ENCODE results near the gene ME3. TPM values are rescaled to one million over a fixed set of nuclear protein-coding genes. Genes with fewer than 3 reads are reported as not detected.
A peak's percentile ranks its signal among the peaks of the same experiment; 100 is the strongest.

The ME3 gene
- total RNA-seq, 2 donors from 2014 or later = 62.4 to 62.5 TPM

GRCh38 chr11:86588566-86589090 lies 83.8 kb downstream of the ME3 start:
- peak overlapping the region in 1 of 2 donors; percentile 23 for H3K27ac ChIP-seq

GRCh38 chr11:86587264-86588193 lies 84.9 kb downstream of the ME3 start:
- Histone ChIP-seq H3K27ac (no peak overlapping the region), H3K27me3 (replicated peaks; ENCODE audit: insufficient read depth) (no peaks in the 10 kb centered on the region), H3K36me3 (no peaks in the 10 kb centered on the region), H3K4me1 (ENCODE audit: control insufficient read depth in 1 of 2, low read depth in 2 of 2) (peaks cover 9 to 15% of the 10 kb centered on the region in 2 donors), H3K9me3 (no peaks in the 10 kb centered on the region), H3K4me3 (no peak overlapping the region)
- no peak for ATAC-seq (ENCODE audit: insufficient number of reproducible peaks, low FRiP score, low read depth)
- no peak for DNase-seq (ENCODE audit: low spot score)
- TF ChIP-seq, protein P1, sequence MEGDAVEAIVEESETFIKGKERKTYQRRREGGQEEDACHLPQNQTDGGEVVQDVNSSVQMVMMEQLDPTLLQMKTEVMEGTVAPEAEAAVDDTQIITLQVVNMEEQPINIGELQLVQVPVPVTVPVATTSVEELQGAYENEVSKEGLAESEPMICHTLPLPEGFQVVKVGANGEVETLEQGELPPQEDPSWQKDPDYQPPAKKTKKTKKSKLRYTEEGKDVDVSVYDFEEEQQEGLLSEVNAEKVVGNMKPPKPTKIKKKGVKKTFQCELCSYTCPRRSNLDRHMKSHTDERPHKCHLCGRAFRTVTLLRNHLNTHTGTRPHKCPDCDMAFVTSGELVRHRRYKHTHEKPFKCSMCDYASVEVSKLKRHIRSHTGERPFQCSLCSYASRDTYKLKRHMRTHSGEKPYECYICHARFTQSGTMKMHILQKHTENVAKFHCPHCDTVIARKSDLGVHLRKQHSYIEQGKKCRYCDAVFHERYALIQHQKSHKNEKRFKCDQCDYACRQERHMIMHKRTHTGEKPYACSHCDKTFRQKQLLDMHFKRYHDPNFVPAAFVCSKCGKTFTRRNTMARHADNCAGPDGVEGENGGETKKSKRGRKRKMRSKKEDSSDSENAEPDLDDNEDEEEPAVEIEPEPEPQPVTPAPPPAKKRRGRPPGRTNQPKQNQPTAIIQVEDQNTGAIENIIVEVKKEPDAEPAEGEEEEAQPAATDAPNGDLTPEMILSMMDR (IDR thresholded peaks at IDR 0.05) = no peak

More at GRCh38 chr11:86588566-86589090, 83.8 kb downstream of the ME3 start:
- peaks cover 15 to 23% of the 10 kb centered on the region in 2 donors for H3K4me1 ChIP-seq (ENCODE audit: control insufficient read depth in 1 of 2, low read depth in 2 of 2)
- TF ChIP-seq, protein P1 (IDR thresholded peaks at IDR 0.05) = no peak
- no peaks in the 10 kb centered on the region for H3K9me3 ChIP-seq
- ATAC-seq (ENCODE audit: insufficient number of reproducible peaks, low FRiP score, low read depth) (no peak), DNase-seq (ENCODE audit: low spot score) (no peak)
- H3K36me3 ChIP-seq = no peaks in the 10 kb centered on the region
- H3K27me3 ChIP-seq (replicated peaks; ENCODE audit: insufficient read depth) = no peaks in the 10 kb centered on the region
- H3K4me3 ChIP-seq = no peak overlapping the region

DNA sequence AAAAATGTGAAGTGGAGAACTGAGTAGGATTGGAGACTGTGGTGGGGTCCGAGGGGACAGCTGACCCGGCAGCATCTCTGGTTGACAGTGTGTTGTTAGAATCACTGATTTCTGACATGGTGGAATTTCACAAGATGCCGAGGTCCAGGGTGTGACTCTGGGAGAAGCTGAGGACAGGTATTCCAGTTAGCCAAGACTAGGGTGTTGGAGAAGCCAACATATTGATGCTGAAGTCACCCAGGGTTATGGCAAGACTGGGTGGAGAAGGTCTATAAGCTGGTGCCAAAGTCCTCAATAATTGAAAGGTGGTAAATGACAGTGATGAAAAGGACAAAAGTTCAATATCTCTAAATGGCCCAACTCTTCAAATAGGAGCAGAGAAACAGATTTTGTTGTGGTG lies 86.1 kb downstream of the ME3 start:
- Histone ChIP-seq H3K27me3 (replicated peaks; ENCODE audit: insufficient read depth) (no peaks in the 10 kb centered on the region), H3K27ac (no peak overlapping the region), H3K9me3 (no peaks in the 10 kb centered on the region), H3K4me1 (ENCODE audit: control insufficient read depth in 1 of 2, low read depth in 2 of 2) (peaks cover 7 to 13% of the 10 kb centered on the region in 2 donors), H3K36me3 (no peaks in the 10 kb centered on the region), H3K4me3 (no peak overlapping the region)
- ATAC-seq (ENCODE audit: insufficient number of reproducible peaks, low FRiP score, low read depth) = no peak
- TF ChIP-seq, protein P1 (IDR thresholded peaks at IDR 0.05) = no peak
- DNase-seq (ENCODE audit: low spot score) = no peak

- TF ChIP-seq, protein P1 (IDR thresholded peaks at IDR 0.05) = no peak
- no peak for DNase-seq (ENCODE audit: low spot score)
- H3K36me3 ChIP-seq = no peaks in the 10 kb centered on the region
- H3K27ac ChIP-seq = no peak overlapping the region
- no peaks in the 10 kb centered on the region for H3K9me3 ChIP-seq
- H3K4me3 ChIP-seq = no peak overlapping the region
- H3K4me1 ChIP-seq (ENCODE audit: control insufficient read depth in 1 of 2, low read depth in 2 of 2) = peaks cover 9 to 21% of the 10 kb centered on the region in 2 donors
- ATAC-seq (ENCODE audit: insufficient number of reproducible peaks, low FRiP score, low read depth) = no peak
- no peaks in the 10 kb centered on the region for H3K27me3 ChIP-seq (replicated peaks; ENCODE audit: insufficient read depth)
Observed at GRCh38 chr11:86582898-86583297, 89.5 kb downstream of the ME3 start.

GRCh38 chr11:86580535-86580934 lies 91.9 kb downstream of the ME3 start:
- H3K9me3 ChIP-seq = no peaks in the 10 kb centered on the region
- H3K27me3 ChIP-seq (replicated peaks; ENCODE audit: insufficient read depth) = no peaks in the 10 kb centered on the region
- no peak overlapping the region for H3K27ac ChIP-seq
- TF ChIP-seq, protein P1 (IDR thresholded peaks at IDR 0.05) = no peak
- no peak for ATAC-seq (ENCODE audit: insufficient number of reproducible peaks, low FRiP score, low read depth)
- no peak for DNase-seq (ENCODE audit: low spot score)
- peaks cover 13 to 35% of the 10 kb centered on the region in 2 donors for H3K4me1 ChIP-seq (ENCODE audit: control insufficient read depth in 1 of 2, low read depth in 2 of 2)
- no peaks in the 10 kb centered on the region for H3K36me3 ChIP-seq
- H3K4me3 ChIP-seq = no peak overlapping the region

Data from thoracic aorta (tissue), 2 donors.